ENCODE results near the gene NUDT17. TPM values are rescaled to one million over a fixed set of nuclear protein-coding genes. Genes with fewer than 3 reads are reported as not detected.
"Not testable (repeated sequence)": the region's sequence is repeated elsewhere in the genome, so short reads cannot be mapped to it uniquely, and the experiment has no call there.

The NUDT17 gene
- polyA plus RNA-seq, 1 donor from 2014 or later = 5.4 TPM

DNA sequence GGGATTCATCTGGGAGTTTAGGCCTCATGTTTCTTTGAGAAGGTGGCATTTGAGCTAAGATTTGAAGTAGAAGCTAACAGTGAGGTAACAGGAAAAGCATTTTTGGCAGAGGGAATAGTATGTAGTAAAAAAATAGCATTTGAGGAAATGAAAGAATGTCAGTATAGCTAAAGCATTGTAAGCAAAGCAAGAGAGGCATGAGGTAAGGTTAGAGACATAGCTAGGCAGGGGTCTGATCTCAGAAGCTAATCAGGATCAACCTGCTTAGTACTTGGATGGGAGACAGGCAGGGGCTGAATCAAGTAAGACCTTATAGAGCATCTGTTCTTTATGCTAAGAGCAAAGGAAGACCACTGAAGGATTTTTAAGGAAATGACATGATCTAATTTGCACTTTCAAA, 17.5 kb upstream of the NUDT17 start:
- H3F3A ChIP-seq (ENCODE audit: insufficient read depth, low read length, poor library complexity, severe bottlenecking) = no peaks in the 10 kb centered on the region
- no peak overlapping the region for H3K27ac ChIP-seq (ENCODE audit: low read length)
- H3K79me2 ChIP-seq (replicated peaks; ENCODE audit: insufficient read depth, low read length) = peaks cover 16% of the 10 kb centered on the region
- no peak overlapping the region for H3K4me3 ChIP-seq (ENCODE audit: low read length)
- no peak overlapping the region for H2AFZ ChIP-seq (ENCODE audit: low read depth, low read length)
- no peaks in the 10 kb centered on the region for H3K9me2 ChIP-seq (ENCODE audit: insufficient read depth, low read length)
- H3K9ac ChIP-seq (ENCODE audit: low read length) = no peak overlapping the region
- H3K9me3 ChIP-seq (ENCODE audit: low read length) = no peaks in the 10 kb centered on the region
- no peak for TF ChIP-seq EP300 (conservative IDR thresholded peaks at IDR 0.05; ENCODE audit: poor library complexity, severe bottlenecking)
- TF ChIP-seq EZH2 (IDR thresholded peaks at IDR 0.05; ENCODE audit: borderline replicate concordance, insufficient read depth, low read length, poor library complexity, severe bottlenecking) = no peak
- no peak for TF ChIP-seq MXI1 (conservative IDR thresholded peaks at IDR 0.05; ENCODE audit: poor library complexity, severe bottlenecking)
- no peak for TF ChIP-seq SMC3 (conservative IDR thresholded peaks at IDR 0.05; ENCODE audit: poor library complexity)
- no peak for TF ChIP-seq POLR2AphosphoS5 (IDR thresholded peaks at IDR 0.05)
- H3K36me3 ChIP-seq (ENCODE audit: insufficient read depth, low read length) = peaks cover 5% of the 10 kb centered on the region
- H4K20me1 ChIP-seq (ENCODE audit: insufficient read depth) = no peaks in the 10 kb centered on the region
- no peaks in the 10 kb centered on the region for H3K27me3 ChIP-seq (ENCODE audit: insufficient read depth, low read depth, low read length)
- no peak overlapping the region for H3K4me2 ChIP-seq (ENCODE audit: low read length)

GRCh38 chr1:145828367-145829026, 16.9 kb upstream of the NUDT17 start:
- H3K9ac ChIP-seq (ENCODE audit: low read length) = no peak overlapping the region
- H2AFZ ChIP-seq (ENCODE audit: low read depth, low read length) = no peak overlapping the region
- no peak overlapping the region for H3K27ac ChIP-seq (ENCODE audit: low read length)
- peaks cover 16% of the 10 kb centered on the region for H3K79me2 ChIP-seq (replicated peaks; ENCODE audit: insufficient read depth, low read length)
- no peak overlapping the region for H3K4me2 ChIP-seq (ENCODE audit: low read length)
- no peaks in the 10 kb centered on the region for H3F3A ChIP-seq (ENCODE audit: insufficient read depth, low read length, poor library complexity, severe bottlenecking)
- no peak for TF ChIP-seq RAD21 (conservative IDR thresholded peaks at IDR 0.05)
- TF ChIP-seq TAF1 (IDR thresholded peaks at IDR 0.05; ENCODE audit: low read depth) = no peak
- no peak for TF ChIP-seq REST (IDR thresholded peaks at IDR 0.05; ENCODE audit: borderline replicate concordance)
- no peak for TF ChIP-seq EZH2 (IDR thresholded peaks at IDR 0.05; ENCODE audit: borderline replicate concordance, insufficient read depth, low read length, poor library complexity, severe bottlenecking)
- no peak for TF ChIP-seq EP300 (conservative IDR thresholded peaks at IDR 0.05; ENCODE audit: poor library complexity, severe bottlenecking)
- no peak for TF ChIP-seq SMC3 (conservative IDR thresholded peaks at IDR 0.05; ENCODE audit: poor library complexity)
- TF ChIP-seq MXI1 (conservative IDR thresholded peaks at IDR 0.05; ENCODE audit: poor library complexity, severe bottlenecking) = no peak
- TF ChIP-seq, protein P1, sequence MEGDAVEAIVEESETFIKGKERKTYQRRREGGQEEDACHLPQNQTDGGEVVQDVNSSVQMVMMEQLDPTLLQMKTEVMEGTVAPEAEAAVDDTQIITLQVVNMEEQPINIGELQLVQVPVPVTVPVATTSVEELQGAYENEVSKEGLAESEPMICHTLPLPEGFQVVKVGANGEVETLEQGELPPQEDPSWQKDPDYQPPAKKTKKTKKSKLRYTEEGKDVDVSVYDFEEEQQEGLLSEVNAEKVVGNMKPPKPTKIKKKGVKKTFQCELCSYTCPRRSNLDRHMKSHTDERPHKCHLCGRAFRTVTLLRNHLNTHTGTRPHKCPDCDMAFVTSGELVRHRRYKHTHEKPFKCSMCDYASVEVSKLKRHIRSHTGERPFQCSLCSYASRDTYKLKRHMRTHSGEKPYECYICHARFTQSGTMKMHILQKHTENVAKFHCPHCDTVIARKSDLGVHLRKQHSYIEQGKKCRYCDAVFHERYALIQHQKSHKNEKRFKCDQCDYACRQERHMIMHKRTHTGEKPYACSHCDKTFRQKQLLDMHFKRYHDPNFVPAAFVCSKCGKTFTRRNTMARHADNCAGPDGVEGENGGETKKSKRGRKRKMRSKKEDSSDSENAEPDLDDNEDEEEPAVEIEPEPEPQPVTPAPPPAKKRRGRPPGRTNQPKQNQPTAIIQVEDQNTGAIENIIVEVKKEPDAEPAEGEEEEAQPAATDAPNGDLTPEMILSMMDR (IDR thresholded peaks at IDR 0.05; ENCODE audit: poor library complexity, severe bottlenecking) = no peak
- no peak for TF ChIP-seq POLR2AphosphoS5 (IDR thresholded peaks at IDR 0.05)
- H3K9me3 ChIP-seq (ENCODE audit: low read length) = no peaks in the 10 kb centered on the region
- H4K20me1 ChIP-seq (ENCODE audit: insufficient read depth) = no peaks in the 10 kb centered on the region
- H3K27me3 ChIP-seq (ENCODE audit: insufficient read depth, low read depth, low read length) = no peaks in the 10 kb centered on the region
- H3K4me3 ChIP-seq (ENCODE audit: low read length) = no peak overlapping the region
- no peaks in the 10 kb centered on the region for H3K9me2 ChIP-seq (ENCODE audit: insufficient read depth, low read length)
- peaks cover 5% of the 10 kb centered on the region for H3K36me3 ChIP-seq (ENCODE audit: insufficient read depth, low read length)

DNA sequence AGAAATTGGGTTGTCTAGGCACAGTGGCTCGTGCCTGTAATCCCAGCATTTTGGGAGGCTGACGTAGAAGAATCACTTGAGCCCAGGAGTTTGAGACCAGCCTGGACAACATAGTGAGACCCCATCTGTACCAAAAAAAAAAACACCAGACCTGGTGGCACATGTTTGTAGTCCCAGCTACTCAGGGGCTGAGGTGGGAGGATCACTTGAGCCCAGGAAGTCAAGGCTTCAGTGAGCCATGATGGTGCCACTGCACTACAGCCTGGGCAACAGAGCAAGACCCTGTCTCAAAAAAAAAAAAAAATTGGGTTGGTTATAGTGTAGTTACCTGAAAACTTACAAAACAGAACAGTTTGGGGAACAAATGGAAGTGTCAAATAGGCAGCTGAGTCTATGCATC, 14.6 kb upstream of the NUDT17 start:
- not testable (repeated sequence) for H3K36me3 ChIP-seq (ENCODE audit: insufficient read depth, low read length)

More for the DNA sequence above, 14.6 kb upstream of the NUDT17 start:
- H3K27ac ChIP-seq (ENCODE audit: low read length); H3K27me3 ChIP-seq (ENCODE audit: insufficient read depth, low read depth, low read length); H3F3A ChIP-seq (ENCODE audit: insufficient read depth, low read length, poor library complexity, severe bottlenecking); H2AFZ ChIP-seq (ENCODE audit: low read depth, low read length); H3K9me3 ChIP-seq (ENCODE audit: low read length); H3K9me2 ChIP-seq (ENCODE audit: insufficient read depth, low read length); H3K4me3 ChIP-seq (ENCODE audit: low read length); H4K20me1 ChIP-seq (ENCODE audit: insufficient read depth); H3K9ac ChIP-seq (ENCODE audit: low read length); H3K79me2 ChIP-seq (replicated peaks; ENCODE audit: insufficient read depth, low read length); H3K4me2 ChIP-seq (ENCODE audit: low read length): not testable (repeated sequence)

Measured in neural cell (in vitro differentiated cells).